ENCODE data around the gene CD69. TPM values are rescaled to one million over a fixed set of nuclear protein-coding genes. Genes with fewer than 3 reads are reported as not detected.

CD69 gene
- 100 to 1,000 TPM; 196 to 197 TPM for total RNA-seq

DNA sequence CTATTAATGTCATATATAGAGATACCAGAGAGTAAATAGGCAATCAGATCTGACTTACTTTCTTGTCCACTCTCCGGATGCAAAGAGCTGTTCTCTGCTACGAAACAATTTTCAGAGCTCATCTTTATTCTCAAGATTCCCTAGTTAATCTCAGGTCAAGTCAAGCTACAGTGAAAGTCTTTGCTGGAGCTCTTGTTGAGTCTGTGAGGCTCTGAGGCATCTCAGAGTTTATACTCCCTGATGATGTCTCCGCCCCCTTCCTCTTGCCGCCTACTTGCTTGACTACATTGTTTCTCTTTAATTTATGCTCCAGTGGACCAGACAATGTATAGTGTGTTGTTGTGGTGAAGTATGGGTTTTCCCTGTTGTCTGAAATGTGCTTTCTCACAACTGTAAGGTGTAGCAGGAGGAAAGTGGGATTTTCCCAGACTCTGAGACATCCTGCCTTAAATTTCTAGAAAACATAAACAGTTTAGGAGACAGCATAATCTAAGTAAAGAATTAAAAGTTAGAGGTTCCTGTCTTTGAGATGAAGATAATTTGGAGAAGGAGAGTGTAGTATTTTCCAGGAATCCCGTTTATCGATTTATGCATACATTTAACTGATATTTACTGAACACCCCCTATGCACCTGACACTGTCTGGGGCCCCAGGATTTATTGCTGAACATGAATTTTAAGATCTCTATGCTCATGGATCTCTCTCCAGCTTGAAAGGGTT, at the start of gene CD69:
Gene CD69, minus strand, starts transcription at position 203 of the 720 bp plus-strand sequence. Its CDS starts 81 bp downstream, at position 122.
- Mint-ChIP-seq H3K36me3 (ENCODE audit: low read depth) (peaks cover 57% of the 10 kb centered on the region), H3K27me3 (no peaks in the 10 kb centered on the region), H3K4me1 (peaks cover 53% of the 10 kb centered on the region), H3K27ac (peak within 1 kb of the TSS; percentile 86), H3K4me3 (peak within 1 kb of the TSS; percentile 99), H3K9me3 (peaks cover 7% of the 10 kb centered on the region)
- ChIA-PET POLR2A (interaction anchor here (0.6 to 17.4 kb wide), 33 partner anchors 10 to 454 kb away, joined by 3 to 812 read pairs (median 5); partner anchors contain the start of genes CLEC2B, CLEC2D, CLECL1 and GABARAPL1), CTCF (interaction anchor here (0.6 to 19.5 kb wide), 7 partner anchors 10 to 113 kb away, joined by 3 to 587 read pairs (median 3); no protein-coding TSS in a partner anchor)
- DNase-seq = peak; percentile 88

DNA sequence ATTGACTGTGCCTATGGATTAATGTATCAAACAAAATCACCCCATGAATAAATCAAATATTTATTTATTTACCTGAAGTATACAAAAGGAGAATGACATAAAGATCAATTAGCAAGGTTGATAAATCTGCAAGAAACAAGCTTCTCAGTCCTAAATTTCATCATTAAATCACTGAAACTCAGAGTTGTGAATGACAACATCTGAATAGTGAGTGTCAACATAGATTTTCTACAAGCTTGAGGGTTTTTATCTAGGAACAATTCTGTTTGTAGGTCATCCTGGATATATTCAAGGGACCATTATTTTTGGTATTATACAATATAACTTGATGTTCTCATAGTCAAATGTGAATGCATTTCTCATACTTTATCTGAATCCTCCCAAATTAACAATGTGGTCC, 49.2 kb upstream of the CD69 start:
- ChIA-PET POLR2A (interaction anchor here (1.8 kb wide), 1 partner anchor 11 kb away, joined by 4 read pairs; no protein-coding TSS in a partner anchor), CTCF (interaction anchor here (13.0 kb wide), 1 partner anchor 63 kb away, joined by 232 read pairs; no protein-coding TSS in a partner anchor)
- H3K27ac Mint-ChIP-seq = no peak overlapping the region
- H3K4me1 Mint-ChIP-seq = peaks cover 27% of the 10 kb centered on the region
- H3K27me3 Mint-ChIP-seq = peaks cover 21% of the 10 kb centered on the region
- H3K36me3 Mint-ChIP-seq (ENCODE audit: low read depth) = no peaks in the 10 kb centered on the region
- H3K4me3 Mint-ChIP-seq = no peak overlapping the region
- no peaks in the 10 kb centered on the region for H3K9me3 Mint-ChIP-seq
- DNase-seq = no peak

DNA sequence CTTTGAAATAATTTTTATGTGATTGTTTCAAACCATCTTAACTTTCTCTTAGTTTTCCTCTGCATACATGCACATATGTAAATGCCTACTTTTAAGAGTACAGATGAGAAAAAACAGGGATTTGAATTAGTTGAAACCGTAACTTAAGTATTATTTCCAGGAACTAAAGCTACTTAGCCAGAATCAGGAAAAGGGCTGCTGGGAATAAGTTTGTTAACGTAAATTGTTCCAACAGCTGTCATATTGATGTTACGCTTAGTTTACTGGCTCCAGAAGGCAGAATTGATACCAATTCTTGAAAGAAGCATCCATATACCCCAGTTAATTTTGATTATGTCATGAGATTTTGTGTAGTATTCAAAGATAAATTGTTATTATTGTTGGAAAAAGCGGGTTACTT, 48.6 kb upstream of the CD69 start:
- H3K27me3 Mint-ChIP-seq = peaks cover 23% of the 10 kb centered on the region
- POLR2A ChIA-PET = interaction anchor here (1.1 kb wide), 1 partner anchor 49 kb away, joined by 3 read pairs; the partner anchor contains the start of gene CD69

DNA sequence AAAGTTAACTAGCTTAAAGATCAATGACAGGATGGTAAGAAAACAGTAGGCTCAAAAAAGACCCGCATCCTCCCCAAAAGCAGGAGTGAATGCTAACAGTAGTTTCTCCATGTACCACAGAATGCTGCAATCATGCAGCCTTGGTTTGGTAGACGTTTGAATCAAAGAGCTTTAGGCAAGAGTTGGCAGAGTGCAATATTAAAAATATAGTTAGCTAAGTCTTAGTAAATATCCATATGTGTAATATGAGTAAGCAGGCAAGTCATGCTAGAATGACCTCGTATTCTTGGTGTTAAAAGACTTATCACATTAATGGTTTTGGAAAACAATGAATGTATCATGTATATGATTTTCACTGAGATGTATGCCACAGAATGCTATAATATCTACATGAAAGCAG, 47.8 kb upstream of the CD69 start:
- Mint-ChIP-seq H3K27ac (no peak overlapping the region), H3K27me3 (peaks cover 29% of the 10 kb centered on the region), H3K9me3 (no peaks in the 10 kb centered on the region), H3K4me3 (no peak overlapping the region), H3K36me3 (ENCODE audit: low read depth) (no peaks in the 10 kb centered on the region), H3K4me1 (peaks cover 19% of the 10 kb centered on the region)
- ChIA-PET POLR2A (interaction anchor here (1.1 kb wide), 1 partner anchor 48 kb away, joined by 3 read pairs; the partner anchor contains the start of gene CD69), CTCF (interaction anchor here (1.1 to 13.0 kb wide), 4 partner anchors 11 to 345 kb away, joined by 3 to 232 read pairs (median 4); no protein-coding TSS in a partner anchor)
- no peak for DNase-seq

More for the DNA sequence above, 48.6 kb upstream of the CD69 start:
- Mint-ChIP-seq H3K9me3 (no peaks in the 10 kb centered on the region), H3K4me1 (peaks cover 27% of the 10 kb centered on the region), H3K27ac (no peak overlapping the region), H3K4me3 (no peak overlapping the region), H3K36me3 (ENCODE audit: low read depth) (no peaks in the 10 kb centered on the region)
- no peak for DNase-seq
- CTCF ChIA-PET = interaction anchor here (1.1 to 13.0 kb wide), 2 partner anchors 12 to 62 kb away, joined by 4 to 232 read pairs; no protein-coding TSS in a partner anchor

DNA sequence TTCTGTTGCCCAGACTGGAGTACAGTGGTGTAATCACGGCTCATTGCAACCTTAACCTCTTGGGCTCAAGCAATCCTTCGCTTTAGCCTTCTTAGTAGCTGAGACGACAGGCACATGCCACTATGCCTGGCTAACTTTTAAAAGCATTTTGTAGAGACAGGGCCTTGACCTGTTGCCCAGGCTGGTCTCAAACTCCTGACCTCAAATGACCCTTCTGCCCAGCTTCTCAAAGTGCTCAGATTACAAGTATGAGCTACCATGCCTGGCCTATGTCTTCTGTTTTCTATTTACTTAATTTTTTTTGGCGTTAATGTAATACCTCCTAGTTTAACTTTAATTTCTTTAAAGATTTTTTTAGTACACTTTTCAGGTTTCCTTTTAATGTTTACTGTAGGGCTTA, 46.0 kb upstream of the CD69 start:
- Mint-ChIP-seq H3K4me3 (no peak overlapping the region), H3K9me3 (no peaks in the 10 kb centered on the region), H3K4me1 (peaks cover 14% of the 10 kb centered on the region), H3K36me3 (ENCODE audit: low read depth) (no peaks in the 10 kb centered on the region), H3K27me3 (peaks cover 42% of the 10 kb centered on the region), H3K27ac (no peak overlapping the region)
- ChIA-PET POLR2A (interaction anchor here (1.1 kb wide), 1 partner anchor 47 kb away, joined by 3 read pairs; the partner anchor contains the start of gene CD69), CTCF (interaction anchor here (0.8 to 13.0 kb wide), 2 partner anchors 9 to 60 kb away, joined by 4 to 232 read pairs; no protein-coding TSS in a partner anchor)
- no peak for DNase-seq

DNA sequence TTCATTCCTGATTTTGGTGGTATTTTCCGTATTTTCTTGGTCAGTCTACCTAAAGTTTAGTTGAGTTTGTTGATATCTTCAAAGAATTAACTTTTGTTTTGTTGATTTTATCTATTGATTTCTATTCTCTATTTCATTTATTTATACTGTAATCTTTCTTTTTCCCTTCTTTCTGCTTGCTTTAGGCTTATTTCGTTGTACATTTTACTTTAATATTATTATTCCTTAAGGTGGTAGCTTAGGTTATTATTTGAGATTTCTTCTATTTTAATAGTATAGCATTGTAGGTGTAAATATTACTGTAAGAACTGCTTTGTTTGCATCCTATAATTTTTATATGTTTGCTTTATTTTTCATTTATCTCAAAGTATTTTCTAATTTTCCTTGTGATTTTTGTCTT, 45.2 kb upstream of the CD69 start:
- Mint-ChIP-seq H3K9me3 (no peaks in the 10 kb centered on the region), H3K4me1 (peaks cover 6% of the 10 kb centered on the region), H3K4me3 (no peak overlapping the region), H3K36me3 (ENCODE audit: low read depth) (no peaks in the 10 kb centered on the region), H3K27ac (no peak overlapping the region), H3K27me3 (peaks cover 43% of the 10 kb centered on the region)
- ChIA-PET POLR2A (no interaction called here), CTCF (interaction anchor here (13.0 kb wide), 1 partner anchor 59 kb away, joined by 232 read pairs; no protein-coding TSS in a partner anchor)
- DNase-seq = no peak

DNA sequence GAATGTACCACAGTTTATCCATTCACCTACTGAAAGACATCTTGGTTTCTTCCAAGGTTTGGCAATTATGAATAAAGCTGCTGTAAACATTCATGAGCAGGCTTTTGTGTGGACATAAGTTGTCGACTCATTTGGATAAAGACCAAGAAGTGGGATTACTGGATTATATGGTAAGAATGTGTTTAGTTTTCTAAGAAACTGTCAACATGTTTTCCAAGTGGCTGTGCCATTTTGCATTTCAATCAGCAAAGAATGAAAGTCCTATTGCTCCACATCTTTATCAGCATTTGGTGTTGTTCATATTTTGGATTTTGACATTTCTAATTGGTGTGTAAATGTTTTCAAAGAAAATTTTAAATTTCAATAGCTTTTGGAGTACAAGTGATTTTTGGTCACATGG, 39.3 kb upstream of the CD69 start:
- ChIA-PET POLR2A (interaction anchor here (0.5 to 8.8 kb wide), 7 partner anchors 11 to 70 kb away, joined by 3 to 812 read pairs (median 4); partner anchors contain the start of gene CD69), CTCF (interaction anchor here (0.9 to 8.7 kb wide), 4 partner anchors 10 to 58 kb away, joined by 4 to 587 read pairs (median 57); partner anchors contain the start of gene CD69)
- H3K4me1 Mint-ChIP-seq = peaks cover 30% of the 10 kb centered on the region
- H3K27me3 Mint-ChIP-seq = peaks cover 25% of the 10 kb centered on the region
- no peak for DNase-seq
- H3K36me3 Mint-ChIP-seq (ENCODE audit: low read depth) = no peaks in the 10 kb centered on the region
- no peak overlapping the region for H3K27ac Mint-ChIP-seq
- H3K4me3 Mint-ChIP-seq = no peak overlapping the region
- H3K9me3 Mint-ChIP-seq = no peaks in the 10 kb centered on the region

DNA sequence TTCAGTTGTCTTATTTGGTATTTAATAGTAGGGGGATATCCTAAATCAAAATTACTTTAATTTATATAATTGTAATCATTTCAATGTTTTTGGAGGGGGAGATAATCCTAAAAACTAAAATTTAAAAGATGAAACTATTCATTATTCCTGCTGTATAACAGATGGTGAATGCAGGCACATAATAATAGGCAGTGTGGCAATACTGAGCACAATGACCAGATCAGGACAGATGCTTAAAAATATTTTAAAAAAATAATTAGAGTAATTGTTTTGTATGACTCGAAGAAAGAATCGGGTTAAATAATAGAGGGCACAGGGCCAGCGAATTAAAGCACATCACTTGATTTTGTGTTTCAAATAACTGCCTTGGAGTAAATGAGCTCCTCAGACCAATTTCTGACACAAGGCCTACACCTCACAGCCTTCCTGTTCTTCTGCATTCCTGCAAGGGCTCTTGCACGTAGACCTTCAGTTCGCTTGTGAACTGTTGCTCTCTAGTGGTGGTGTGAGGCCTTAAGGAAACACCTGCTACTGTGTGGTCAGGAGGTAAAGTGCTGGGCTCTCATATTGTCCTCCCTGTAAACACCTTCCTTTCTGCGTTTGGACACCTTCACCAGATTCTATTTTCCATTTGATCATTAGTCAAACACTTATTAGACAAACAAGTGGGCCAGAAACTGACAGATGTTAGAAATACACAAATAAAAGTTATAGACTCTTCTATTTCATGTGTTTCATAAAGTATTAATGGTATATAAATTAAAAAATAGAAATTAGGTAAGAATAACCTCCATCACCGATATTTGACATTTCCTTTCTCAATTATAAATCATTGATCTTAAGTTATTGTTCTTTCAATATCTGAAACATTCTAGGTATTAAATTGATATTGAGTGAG, 37.3 kb upstream of the CD69 start:
- CTCF ChIA-PET = interaction anchor here (0.6 to 8.7 kb wide), 20 partner anchors 9 to 342 kb away, joined by 3 to 587 read pairs (median 4); partner anchors contain the start of gene CD69
- POLR2A ChIA-PET = interaction anchor here (0.6 to 8.8 kb wide), 9 partner anchors 16 to 815 kb away, joined by 3 to 812 read pairs (median 7); partner anchors contain the start of genes CD69 and CLEC2B
- H3K4me1 Mint-ChIP-seq = peaks cover 47% of the 10 kb centered on the region
- H3K27ac Mint-ChIP-seq = peak overlapping the region; percentile 92
- no peaks in the 10 kb centered on the region for H3K9me3 Mint-ChIP-seq
- H3K27me3 Mint-ChIP-seq = peaks cover 15% of the 10 kb centered on the region
- H3K4me3 Mint-ChIP-seq = no peak overlapping the region
- H3K36me3 Mint-ChIP-seq (ENCODE audit: low read depth) = peaks cover 2% of the 10 kb centered on the region
- DNase-seq = peak; percentile 76

DNA sequence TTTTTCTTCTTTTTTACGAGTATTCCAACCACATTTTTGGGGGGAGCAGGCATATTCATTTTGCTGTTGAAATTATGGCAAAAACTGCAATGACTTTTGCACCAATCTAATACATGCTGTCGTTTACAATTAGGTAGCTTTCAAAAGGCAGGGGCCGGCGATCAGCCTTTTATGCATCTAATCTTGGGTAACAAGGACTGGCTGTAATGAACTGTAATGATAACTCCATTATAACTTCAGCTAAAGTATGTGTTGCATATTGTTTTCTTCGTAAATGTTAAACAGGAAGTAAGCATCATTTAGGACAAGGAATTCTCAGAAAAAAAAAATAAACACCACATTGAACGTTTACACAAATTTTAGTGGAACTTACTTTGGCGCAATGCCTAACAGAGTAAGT, 36.3 kb upstream of the CD69 start:
- CTCF ChIA-PET = interaction anchor here (0.8 to 8.7 kb wide), 6 partner anchors 17 to 343 kb away, joined by 3 to 587 read pairs (median 8); partner anchors contain the start of gene CD69
- H3K9me3 Mint-ChIP-seq = peaks cover 1% of the 10 kb centered on the region
- POLR2A ChIA-PET = interaction anchor here (1.0 to 8.8 kb wide), 9 partner anchors 17 to 182 kb away, joined by 3 to 812 read pairs (median 7); partner anchors contain the start of genes CD69 and CLEC2B
- peaks cover 56% of the 10 kb centered on the region for H3K4me1 Mint-ChIP-seq
- H3K4me3 Mint-ChIP-seq = peak overlapping the region; percentile 69
- H3K27ac Mint-ChIP-seq = peak overlapping the region; percentile 92
- H3K27me3 Mint-ChIP-seq = peaks cover 5% of the 10 kb centered on the region
- H3K36me3 Mint-ChIP-seq (ENCODE audit: low read depth) = peaks cover 10% of the 10 kb centered on the region
- peak; percentile 32 for DNase-seq

DNA sequence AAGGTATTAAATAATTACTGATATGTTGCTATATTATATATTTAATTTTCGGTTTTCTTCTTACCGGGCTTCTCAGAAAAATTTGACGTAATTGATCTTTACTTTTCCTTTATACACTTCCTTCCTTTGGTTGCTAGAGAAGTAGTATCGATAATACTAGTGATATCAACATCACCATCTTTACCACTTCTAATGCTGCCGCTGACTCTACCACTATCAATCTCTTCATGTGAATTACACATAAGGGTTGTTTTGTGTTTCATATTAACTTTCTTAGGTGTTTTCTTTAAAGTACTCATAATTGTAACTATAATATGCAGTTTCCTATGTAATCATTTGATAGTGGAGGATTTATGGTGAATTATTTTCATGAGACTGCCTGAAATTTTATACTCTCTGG, 35.6 kb upstream of the CD69 start:
- Mint-ChIP-seq H3K4me1 (peaks cover 59% of the 10 kb centered on the region), H3K27ac (peak overlapping the region; percentile 92), H3K27me3 (peaks cover 3% of the 10 kb centered on the region), H3K36me3 (ENCODE audit: low read depth) (peaks cover 12% of the 10 kb centered on the region), H3K9me3 (peaks cover 4% of the 10 kb centered on the region), H3K4me3 (peak overlapping the region; percentile 69)
- POLR2A ChIA-PET = interaction anchor here (0.9 to 8.8 kb wide), 9 partner anchors 42 to 181 kb away, joined by 3 to 812 read pairs (median 5); partner anchors contain the start of genes CD69 and CLEC2B
- CTCF ChIA-PET = interaction anchor here (2.1 to 8.7 kb wide), 3 partner anchors 17 to 54 kb away, joined by 12 to 587 read pairs (median 77); partner anchors contain the start of gene CD69
- no peak for DNase-seq

DNA sequence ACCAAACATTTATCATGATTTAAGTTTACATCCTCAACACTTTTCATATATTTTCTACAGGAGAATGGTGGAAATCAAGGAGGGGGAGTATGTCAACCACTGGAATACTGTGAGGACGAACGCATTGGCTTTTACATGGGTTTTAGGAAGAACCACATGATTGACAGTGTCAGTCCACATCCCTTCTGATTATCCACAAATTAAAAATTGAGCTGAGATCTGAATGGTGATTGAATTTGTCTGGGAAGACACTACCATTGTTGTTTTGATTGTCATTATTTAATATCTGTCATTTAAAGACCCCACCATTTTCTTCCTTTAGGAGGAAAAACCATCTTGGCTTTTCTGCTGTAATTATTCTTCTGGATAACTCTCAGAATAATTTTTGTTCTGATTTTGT, 35.2 kb upstream of the CD69 start:
- ChIA-PET CTCF (interaction anchor here (0.6 to 8.7 kb wide), 3 partner anchors 42 to 207 kb away, joined by 3 to 587 read pairs (median 77); partner anchors contain the start of gene CD69), POLR2A (interaction anchor here (0.9 to 8.8 kb wide), 9 partner anchors 19 to 148 kb away, joined by 3 to 812 read pairs (median 11); partner anchors contain the start of genes CD69 and CLEC2B)
- Mint-ChIP-seq H3K27ac (peak overlapping the region; percentile 92), H3K36me3 (ENCODE audit: low read depth) (peaks cover 12% of the 10 kb centered on the region), H3K9me3 (peaks cover 4% of the 10 kb centered on the region), H3K27me3 (peaks cover 1% of the 10 kb centered on the region), H3K4me1 (peaks cover 59% of the 10 kb centered on the region), H3K4me3 (peak overlapping the region; percentile 72)
- no peak for DNase-seq

Measured in activated CD4-positive, alpha-beta memory T cell treated with anti-CD3 and anti-CD28 coated beads, Interleukin-2, amount 10 ng/mL, durations not matched to agents 7 days and 5 days (primary cell).